ENCODE results near the gene ADK.
"Not testable (repeated sequence)": the region's sequence is repeated elsewhere in the genome, so short reads cannot be mapped to it uniquely, and the experiment has no call there.

The ADK gene

GRCh38 chr10:74186678-74187077 lies 35.7 kb downstream of the ADK start:
- Histone ChIP-seq H3K27ac (replicated peaks) (no peak overlapping the region), H3K4me3 (replicated peaks; ENCODE audit: insufficient read depth, low read length) (no peak overlapping the region), H3K27me3 (ENCODE audit: insufficient read depth, poor library complexity, severe bottlenecking) (no peaks in the 10 kb centered on the region)
- no peak for TF ChIP-seq CTCF (IDR thresholded peaks at IDR 0.05; ENCODE audit: insufficient read depth, low read length)
- TF ChIP-seq GABPA (IDR thresholded peaks at IDR 0.05; ENCODE audit: low read depth): no peak
- no peak for TF ChIP-seq SPI1 (IDR thresholded peaks at IDR 0.05; ENCODE audit: borderline replicate concordance, low read depth)
- TF ChIP-seq POLR2AphosphoS5 (IDR thresholded peaks at IDR 0.05; ENCODE audit: low read depth): no peak
- no peak for TF ChIP-seq REST (IDR thresholded peaks at IDR 0.05; ENCODE audit: insufficient replicate concordance, low read depth)
- DNase-seq (ENCODE audit: low read depth in 1 of 2, low spot score in 1 of 2): no peak

- no peak for TF ChIP-seq POLR2AphosphoS5 (IDR thresholded peaks at IDR 0.05; ENCODE audit: low read depth)
- no peaks in the 10 kb centered on the region for H3K27me3 ChIP-seq (ENCODE audit: insufficient read depth, poor library complexity, severe bottlenecking)
- DNase-seq (ENCODE audit: low read depth in 1 of 2, low spot score in 1 of 2): no peak
- H3K27ac ChIP-seq (replicated peaks): no peak overlapping the region
- H3K4me3 ChIP-seq (replicated peaks; ENCODE audit: insufficient read depth, low read length): no peak overlapping the region
These were observed 36.2 kb downstream of the ADK start for GRCh38 chr10:74187237-74187636.

GRCh38 chr10:74188617-74189016 lies 37.6 kb downstream of the ADK start:
- H3K27me3 ChIP-seq (ENCODE audit: insufficient read depth, poor library complexity, severe bottlenecking); H3K4me3 ChIP-seq (replicated peaks; ENCODE audit: insufficient read depth, low read length); H3K27ac ChIP-seq (replicated peaks); DNase-seq (ENCODE audit: low read depth in 1 of 2, low spot score in 1 of 2): not testable (repeated sequence)

GRCh38 chr10:74189999-74190421 lies 39.0 kb downstream of the ADK start:
- DNase-seq (ENCODE audit: low read depth in 1 of 2, low spot score in 1 of 2): peak in 1 of 2 experiments; percentile 76
- H3K27me3 ChIP-seq (ENCODE audit: insufficient read depth, poor library complexity, severe bottlenecking): no peaks in the 10 kb centered on the region
- TF ChIP-seq CTCF (IDR thresholded peaks at IDR 0.05; ENCODE audit: insufficient read depth, low read length): no peak
- no peak for TF ChIP-seq GABPA (IDR thresholded peaks at IDR 0.05; ENCODE audit: low read depth)
- peak; percentile 95 for TF ChIP-seq SPI1 (IDR thresholded peaks at IDR 0.05; ENCODE audit: borderline replicate concordance, low read depth)
- no peak for TF ChIP-seq REST (IDR thresholded peaks at IDR 0.05; ENCODE audit: insufficient replicate concordance, low read depth)
- H3K27ac ChIP-seq (replicated peaks): peak overlapping the region; percentile 62
- H3K4me3 ChIP-seq (replicated peaks; ENCODE audit: insufficient read depth, low read length): no peak overlapping the region

- TF ChIP-seq POLR2AphosphoS5 (IDR thresholded peaks at IDR 0.05; ENCODE audit: low read depth) (no peak), GABPA (IDR thresholded peaks at IDR 0.05; ENCODE audit: low read depth) (no peak), CTCF (IDR thresholded peaks at IDR 0.05; ENCODE audit: insufficient read depth, low read length) (no peak)
- DNase-seq (ENCODE audit: low read depth in 1 of 2, low spot score in 1 of 2): no peak
- Histone ChIP-seq H3K27me3 (ENCODE audit: insufficient read depth, poor library complexity, severe bottlenecking) (no peaks in the 10 kb centered on the region), H3K27ac (replicated peaks) (peak overlapping the region; percentile 62), H3K4me3 (replicated peaks; ENCODE audit: insufficient read depth, low read length) (no peak overlapping the region)
These were observed 39.5 kb downstream of the ADK start for GRCh38 chr10:74190494-74190893.

Measured in HL-60 (cell line).